Cerebellar cortex (tissue), 1 donor: ENCODE data around the gene EOMES.

Source experiments
- DNase-seq: peaks from one replicate; pipeline ENCODE4 v3.0.0-alpha.2; 2015; ENCODE audit warnings: low spot score

Gene EOMES

GRCh38 chr3:27680517-27681246, 41.4 kb downstream of the EOMES start:
- DNase-seq, result no peak

GRCh38 chr3:27679691-27680090, 42.4 kb downstream of the EOMES start:
- DNase-seq, result no peak

GRCh38 chr3:27678234-27678633, 43.9 kb downstream of the EOMES start:
- no peak for DNase-seq

- no peak for DNase-seq
These were observed 44.6 kb downstream of the EOMES start for GRCh38 chr3:27677565-27677964.

- DNase-seq, result peak; percentile 20
These were observed 46.8 kb downstream of the EOMES start for GRCh38 chr3:27675287-27675686.

- DNase-seq, result no peak
These were observed 48.4 kb downstream of the EOMES start for GRCh38 chr3:27673701-27674100.

GRCh38 chr3:27671101-27671500, 51.0 kb downstream of the EOMES start:
- no peak for DNase-seq

GRCh38 chr3:27670619-27671018, 51.5 kb downstream of the EOMES start:
- DNase-seq, result no peak

GRCh38 chr3:27669591-27669990, 52.5 kb downstream of the EOMES start:
- DNase-seq, result no peak

GRCh38 chr3:27667751-27668150, 54.4 kb downstream of the EOMES start:
- DNase-seq, result no peak

- DNase-seq, result peak; percentile 97
These were observed 55.4 kb downstream of the EOMES start for GRCh38 chr3:27666708-27667107.

- DNase-seq, result no peak
These were observed 55.9 kb downstream of the EOMES start for GRCh38 chr3:27666272-27666671.
